GM12872 (cell line): ENCODE data around the gene UPF2.

ENCODE experiments used
- TF ChIP-seq, protein P1 (sequence below): IDR thresholded peaks from 3 replicates; pipeline ENCODE4 v1.5.1; 2011; ENCODE audit warnings: low read depth, mild to moderate bottlenecking, low read length, moderate library complexity; ENCODE audit not compliant: insufficient read depth

UPF2 gene

DNA sequence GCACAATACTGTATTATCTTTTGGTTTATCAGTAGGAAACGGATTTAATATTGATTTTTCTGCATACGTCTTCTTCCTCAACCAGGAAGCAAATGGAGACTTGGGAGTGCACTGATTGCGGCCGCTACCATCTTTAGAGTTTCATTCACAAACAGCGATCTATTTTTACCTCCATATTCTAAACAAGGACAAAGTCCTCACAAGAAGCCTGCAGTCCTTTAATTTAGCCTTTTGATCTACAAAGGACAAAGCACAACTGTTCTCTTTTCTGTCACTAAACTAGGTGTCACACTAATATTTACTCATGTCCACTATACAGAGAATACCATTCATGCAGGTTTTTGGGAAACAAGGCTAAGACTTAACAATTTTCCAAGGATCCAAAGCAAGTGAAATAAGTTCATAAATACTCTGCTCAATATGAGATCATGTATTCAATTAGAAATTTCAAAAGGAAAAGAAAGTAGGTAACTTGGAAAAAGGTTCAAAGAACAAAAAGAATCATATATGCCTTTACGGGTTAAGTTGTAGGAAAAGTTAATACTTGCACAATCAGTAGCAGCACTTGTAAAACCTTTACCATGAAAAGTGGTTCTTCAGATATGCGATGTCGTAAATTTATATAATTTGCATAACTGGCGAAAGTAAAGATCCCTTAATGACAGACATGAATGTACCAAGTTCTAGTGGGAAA is 92.1 kb downstream of the UPF2 start:
- TF ChIP-seq, protein P1, sequence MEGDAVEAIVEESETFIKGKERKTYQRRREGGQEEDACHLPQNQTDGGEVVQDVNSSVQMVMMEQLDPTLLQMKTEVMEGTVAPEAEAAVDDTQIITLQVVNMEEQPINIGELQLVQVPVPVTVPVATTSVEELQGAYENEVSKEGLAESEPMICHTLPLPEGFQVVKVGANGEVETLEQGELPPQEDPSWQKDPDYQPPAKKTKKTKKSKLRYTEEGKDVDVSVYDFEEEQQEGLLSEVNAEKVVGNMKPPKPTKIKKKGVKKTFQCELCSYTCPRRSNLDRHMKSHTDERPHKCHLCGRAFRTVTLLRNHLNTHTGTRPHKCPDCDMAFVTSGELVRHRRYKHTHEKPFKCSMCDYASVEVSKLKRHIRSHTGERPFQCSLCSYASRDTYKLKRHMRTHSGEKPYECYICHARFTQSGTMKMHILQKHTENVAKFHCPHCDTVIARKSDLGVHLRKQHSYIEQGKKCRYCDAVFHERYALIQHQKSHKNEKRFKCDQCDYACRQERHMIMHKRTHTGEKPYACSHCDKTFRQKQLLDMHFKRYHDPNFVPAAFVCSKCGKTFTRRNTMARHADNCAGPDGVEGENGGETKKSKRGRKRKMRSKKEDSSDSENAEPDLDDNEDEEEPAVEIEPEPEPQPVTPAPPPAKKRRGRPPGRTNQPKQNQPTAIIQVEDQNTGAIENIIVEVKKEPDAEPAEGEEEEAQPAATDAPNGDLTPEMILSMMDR = no peak

DNA sequence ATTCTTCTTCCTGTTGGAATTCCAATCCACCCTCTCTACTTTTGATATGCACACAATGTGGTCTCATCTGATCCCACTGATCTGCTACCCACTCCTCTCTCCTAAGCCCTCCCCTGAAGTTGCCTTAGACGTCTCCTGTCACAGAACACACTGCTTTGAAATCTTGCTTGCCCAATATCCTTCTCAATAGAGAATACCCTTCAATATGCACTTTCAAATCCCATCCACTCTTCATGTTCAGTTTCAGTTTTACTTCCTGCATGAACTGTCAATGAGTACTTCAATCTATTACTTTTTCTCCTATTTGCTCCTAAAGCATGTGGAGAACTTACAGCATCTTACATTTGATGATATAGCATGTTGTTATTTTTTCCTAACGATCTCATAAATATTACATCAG is 93.5 kb downstream of the UPF2 start:
- TF ChIP-seq, protein P1 = no peak

DNA sequence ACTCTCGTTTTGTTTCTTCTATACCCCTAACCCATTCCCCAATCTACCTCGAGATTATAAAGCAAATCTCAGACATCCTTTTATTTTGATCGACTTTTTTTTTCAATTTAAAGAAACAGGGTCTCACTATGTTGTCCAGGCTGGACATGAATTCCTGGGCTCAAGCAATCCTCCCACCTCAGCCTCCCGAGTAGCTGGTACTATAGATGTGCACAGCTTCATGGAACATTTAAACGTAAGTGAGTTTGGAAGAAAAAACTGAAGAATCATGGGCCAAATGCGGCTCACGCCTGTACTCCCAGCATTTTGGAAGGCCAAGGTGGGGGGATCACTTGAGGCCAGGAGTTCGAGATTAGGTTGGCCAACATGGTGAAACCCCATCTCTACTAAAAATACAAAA is 96.0 kb downstream of the UPF2 start:
- TF ChIP-seq, protein P1 = no peak

DNA sequence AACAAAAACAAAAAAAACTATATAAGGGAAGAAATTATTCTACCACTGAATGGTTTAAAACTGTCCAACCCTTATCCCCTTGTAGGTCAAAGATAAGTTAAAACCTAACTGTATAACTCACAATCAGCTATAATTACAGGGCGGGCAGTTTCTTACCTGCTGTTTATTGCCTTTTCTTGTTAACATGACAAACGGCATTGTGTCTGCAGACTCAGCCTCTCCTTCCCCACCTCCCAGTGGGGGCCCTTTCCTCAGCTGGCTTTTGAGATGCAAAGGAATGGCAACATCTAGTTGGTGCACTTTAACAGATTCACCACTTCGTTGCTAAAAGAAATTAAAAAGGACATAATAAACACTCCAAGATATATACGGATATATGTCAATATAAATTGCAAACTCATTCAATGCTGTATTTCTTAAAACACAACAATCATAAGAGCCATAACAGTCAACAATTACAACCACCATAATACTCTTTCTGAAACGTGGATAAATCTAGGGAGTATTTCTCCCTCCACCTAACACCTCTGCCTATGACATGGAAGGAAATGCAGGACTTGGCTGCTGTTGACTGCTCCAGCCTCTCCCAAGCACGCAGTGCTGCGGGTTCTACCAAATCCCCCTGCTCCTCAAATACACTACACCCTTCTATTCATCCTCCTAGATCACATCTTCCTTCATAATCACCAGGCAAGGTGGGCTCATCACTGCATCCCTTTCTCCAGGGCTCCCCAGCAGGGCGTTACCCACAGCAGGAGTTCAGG is 106.0 kb downstream of the UPF2 start:
- TF ChIP-seq, protein P1 = no peak

DNA sequence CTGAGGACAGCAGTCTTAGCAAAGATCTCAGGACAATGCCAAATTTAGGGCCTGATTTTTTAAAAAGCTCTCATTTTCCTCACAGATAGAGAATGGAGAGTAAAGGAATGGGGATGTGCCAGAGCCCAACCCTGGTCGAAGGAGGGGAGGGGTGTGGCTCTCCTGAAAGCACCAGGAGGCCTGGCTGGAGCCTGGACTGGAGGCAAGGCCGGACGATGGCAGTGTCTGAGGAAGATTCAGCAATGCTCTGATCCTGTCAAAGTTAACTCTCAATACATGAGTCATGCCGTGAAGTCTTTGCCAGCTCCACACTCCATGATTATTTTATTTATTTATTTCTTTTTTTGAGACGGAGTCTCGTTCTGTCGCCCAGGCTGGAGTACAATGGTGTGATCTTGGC is 108.3 kb downstream of the UPF2 start:
- TF ChIP-seq, protein P1 = no peak

DNA sequence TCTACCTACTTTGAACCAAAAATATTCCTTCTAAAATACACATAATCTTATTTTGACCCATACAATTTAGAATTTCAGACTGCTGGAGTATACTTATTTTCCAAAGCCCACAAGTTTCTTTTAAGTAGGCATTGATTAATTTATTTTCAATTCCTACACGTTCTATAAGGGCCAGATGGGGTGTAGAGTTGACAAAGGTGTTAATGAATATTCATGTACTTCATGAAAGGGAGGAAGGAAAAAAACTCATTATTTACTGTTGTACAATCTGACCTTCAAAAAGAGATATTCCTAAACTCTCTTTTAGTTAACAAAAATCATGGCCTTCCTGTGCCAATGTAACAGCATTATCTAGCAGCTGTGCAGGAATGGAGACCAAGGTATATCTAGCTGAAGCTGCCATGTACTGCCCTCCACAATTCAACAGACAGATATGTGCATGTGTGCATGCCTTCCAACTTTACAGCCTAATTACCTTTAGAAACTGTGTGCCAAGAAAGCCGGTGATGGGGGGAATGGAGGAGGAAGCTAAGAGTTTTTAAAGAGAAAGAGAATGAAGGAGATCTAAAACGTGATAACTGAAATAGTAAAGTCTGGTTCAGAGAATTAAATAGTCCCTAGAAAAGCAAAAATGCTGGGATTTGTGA is 108.9 kb downstream of the UPF2 start:
- TF ChIP-seq, protein P1 = no peak

DNA sequence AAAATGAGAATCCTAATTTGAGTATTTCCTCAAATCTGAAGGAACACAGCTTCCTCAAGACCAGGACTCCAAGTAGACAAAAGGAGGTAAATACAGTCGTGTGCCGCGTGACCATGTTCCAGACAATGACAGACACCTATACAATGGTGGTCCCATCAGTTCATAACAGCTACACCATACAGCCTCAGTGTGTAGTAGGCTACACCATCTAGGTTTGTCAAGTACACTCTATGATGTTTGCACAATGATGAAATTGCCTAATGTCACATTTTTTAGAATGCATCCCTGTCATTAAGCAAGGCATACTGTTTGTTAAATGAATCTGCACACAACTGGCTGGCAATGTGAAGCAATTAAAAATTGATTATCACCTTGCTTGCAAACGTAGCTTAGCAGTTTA is 111.6 kb downstream of the UPF2 start:
- TF ChIP-seq, protein P1 = no peak
